Gastrocnemius medialis (tissue), 4 donors: ENCODE data around the gene EFHD1.

ENCODE experiments used
- POLR2A ChIP-seq, 2 donors: fragments of 450-650 bp; IDR thresholded peaks; one replicate each; pipeline ENCODE4 v1.6.1; 2017; ENCODE audit warnings: antibody characterized with exemption in 2 of 2, mild to moderate bottlenecking in 2 of 2, moderate library complexity in 2 of 2
- TF ChIP-seq, protein P1 (sequence below), 5 experiments: fragments of 450-650 bp in 3 of 5; fragments of 200-600 bp in 2 of 5; sonication (generic) in 2 of 5; IDR thresholded peaks in 4 of 5; conservative IDR thresholded peaks in 1 of 5; 1 replicate in 4 of 5; 2 replicates in 1 of 5; pipeline ENCODE4 v1.5.1; 2016 to 2019; ENCODE audit warnings: antibody characterized with exemption in 5 of 5, mild to moderate bottlenecking in 3 of 5, moderate library complexity in 3 of 5

DNA sequence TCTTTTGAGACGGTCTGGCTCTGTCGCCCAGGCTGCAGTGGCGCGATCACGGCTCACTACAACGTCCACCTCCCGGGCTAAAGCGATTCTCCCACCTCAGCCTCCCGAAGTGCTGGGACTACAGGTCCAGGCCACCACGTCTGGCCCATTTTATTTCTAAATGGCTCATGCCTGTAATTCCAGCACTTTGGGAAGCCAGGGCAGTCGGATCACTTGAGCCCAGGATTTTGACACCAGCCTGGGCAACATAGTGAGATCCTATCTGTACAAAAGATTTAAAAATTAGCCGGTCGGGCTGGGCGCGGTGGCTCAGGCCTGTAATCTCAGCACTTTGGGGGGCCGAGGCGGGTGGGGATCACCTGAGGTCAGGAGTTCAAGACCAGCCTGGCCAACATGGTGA, 26.4 kb upstream of the EFHD1 start:
- TF ChIP-seq, protein P1, sequence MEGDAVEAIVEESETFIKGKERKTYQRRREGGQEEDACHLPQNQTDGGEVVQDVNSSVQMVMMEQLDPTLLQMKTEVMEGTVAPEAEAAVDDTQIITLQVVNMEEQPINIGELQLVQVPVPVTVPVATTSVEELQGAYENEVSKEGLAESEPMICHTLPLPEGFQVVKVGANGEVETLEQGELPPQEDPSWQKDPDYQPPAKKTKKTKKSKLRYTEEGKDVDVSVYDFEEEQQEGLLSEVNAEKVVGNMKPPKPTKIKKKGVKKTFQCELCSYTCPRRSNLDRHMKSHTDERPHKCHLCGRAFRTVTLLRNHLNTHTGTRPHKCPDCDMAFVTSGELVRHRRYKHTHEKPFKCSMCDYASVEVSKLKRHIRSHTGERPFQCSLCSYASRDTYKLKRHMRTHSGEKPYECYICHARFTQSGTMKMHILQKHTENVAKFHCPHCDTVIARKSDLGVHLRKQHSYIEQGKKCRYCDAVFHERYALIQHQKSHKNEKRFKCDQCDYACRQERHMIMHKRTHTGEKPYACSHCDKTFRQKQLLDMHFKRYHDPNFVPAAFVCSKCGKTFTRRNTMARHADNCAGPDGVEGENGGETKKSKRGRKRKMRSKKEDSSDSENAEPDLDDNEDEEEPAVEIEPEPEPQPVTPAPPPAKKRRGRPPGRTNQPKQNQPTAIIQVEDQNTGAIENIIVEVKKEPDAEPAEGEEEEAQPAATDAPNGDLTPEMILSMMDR (IDR thresholded peaks at IDR 0.05 in 4 of 5, conservative IDR thresholded peaks at IDR 0.05 in 1 of 5), result no peak
- TF ChIP-seq POLR2A (IDR thresholded peaks at IDR 0.05), result no peak
